ENCODE measurements around the gene ZNF483.
A peak's percentile ranks its signal among the peaks of the same experiment; 100 is the strongest.
"Not testable (repeated sequence)": the region's sequence is repeated elsewhere in the genome, so short reads cannot be mapped to it uniquely, and the experiment has no call there.

ZNF483 gene

DNA sequence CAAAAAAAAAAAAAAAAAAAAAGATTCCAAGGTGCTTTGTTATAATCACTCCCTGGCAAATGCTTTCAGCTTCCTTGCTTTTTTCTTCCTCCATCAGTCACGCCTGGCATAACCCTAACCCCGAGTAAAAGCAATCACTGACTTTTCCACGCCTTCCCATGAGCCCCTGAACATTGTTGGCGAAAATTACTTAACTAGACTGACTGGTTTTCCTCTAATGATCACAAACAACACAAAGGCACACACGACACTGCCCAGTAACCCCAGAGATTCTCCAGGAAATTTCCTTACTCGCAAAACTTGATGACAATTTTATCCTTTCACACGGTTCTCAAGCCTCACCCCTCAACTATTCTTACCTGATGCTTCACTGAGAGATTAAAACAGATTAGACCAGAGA is 85.9 kb downstream of the ZNF483 start:
- no peak for DNase-seq (ENCODE audit: low spot score)

DNA sequence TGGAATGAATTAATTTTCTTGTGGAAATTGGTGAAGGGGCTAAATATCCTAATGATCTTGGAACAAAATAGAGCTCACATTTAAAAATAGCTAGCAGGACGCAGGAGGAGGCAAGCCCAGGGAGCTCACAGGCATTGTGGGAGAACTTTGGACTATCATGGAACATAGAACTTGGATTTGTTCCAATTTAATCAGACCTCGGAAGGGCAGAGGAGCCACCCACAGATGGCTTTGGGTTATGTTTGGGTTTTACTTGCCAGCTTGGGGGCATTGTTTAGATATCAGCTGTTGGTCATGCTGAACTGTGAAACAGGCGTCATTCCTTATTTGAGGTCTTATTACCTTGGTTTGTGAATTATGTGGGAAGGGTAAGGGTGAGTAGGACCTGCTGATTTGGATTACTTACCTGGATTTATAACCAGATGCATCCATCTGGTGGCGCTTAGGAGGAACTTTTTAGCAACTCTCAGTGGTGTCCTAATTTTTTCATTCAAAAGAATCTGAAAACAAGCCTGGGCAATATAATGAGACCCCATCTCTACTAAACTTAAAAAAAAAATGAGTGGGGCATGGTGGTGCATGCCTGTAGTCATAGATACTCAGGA is 88.6 kb downstream of the ZNF483 start:
- DNase-seq (ENCODE audit: low spot score), result no peak

DNA sequence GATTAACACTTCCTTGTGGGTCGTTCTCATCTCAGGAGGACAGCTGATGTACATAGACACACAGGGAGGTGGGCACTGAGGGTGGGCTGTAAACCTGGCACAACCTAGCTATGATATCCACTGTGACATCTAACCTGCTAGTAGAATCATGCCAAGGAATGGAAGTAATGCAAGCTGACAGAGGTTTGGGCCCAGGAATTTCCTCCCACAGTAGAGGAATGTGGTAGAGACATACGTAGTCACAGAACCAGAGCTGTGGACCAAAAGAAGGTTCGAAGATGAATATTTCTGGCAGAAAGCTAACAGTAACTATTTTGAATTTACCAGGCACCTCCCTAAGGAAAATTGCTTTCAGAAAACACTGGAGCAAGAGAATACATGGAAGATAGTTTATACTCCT is 90.9 kb downstream of the ZNF483 start:
- no peak for DNase-seq (ENCODE audit: low spot score)

DNA sequence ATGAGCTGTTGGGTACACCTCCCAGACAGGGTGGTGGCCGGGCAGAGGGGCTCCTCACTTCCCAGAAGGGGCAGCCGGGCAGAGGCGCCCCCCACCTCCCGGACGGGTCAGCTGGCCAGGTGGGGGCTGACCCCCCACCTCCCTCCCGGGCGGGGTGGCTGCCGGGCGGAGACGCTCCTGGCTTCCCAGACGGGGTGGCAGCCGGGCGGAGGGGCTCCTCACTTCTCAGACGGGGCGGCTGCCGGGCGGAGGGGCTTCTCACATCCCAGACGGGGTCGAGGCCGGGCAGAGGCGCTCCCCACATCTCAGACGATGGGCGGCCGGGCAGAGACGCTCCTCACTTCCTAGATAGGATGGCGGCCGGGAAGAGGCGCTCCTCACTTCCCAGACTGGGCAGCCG is 92.4 kb downstream of the ZNF483 start:
- not testable (repeated sequence) for DNase-seq (ENCODE audit: low spot score)

DNA sequence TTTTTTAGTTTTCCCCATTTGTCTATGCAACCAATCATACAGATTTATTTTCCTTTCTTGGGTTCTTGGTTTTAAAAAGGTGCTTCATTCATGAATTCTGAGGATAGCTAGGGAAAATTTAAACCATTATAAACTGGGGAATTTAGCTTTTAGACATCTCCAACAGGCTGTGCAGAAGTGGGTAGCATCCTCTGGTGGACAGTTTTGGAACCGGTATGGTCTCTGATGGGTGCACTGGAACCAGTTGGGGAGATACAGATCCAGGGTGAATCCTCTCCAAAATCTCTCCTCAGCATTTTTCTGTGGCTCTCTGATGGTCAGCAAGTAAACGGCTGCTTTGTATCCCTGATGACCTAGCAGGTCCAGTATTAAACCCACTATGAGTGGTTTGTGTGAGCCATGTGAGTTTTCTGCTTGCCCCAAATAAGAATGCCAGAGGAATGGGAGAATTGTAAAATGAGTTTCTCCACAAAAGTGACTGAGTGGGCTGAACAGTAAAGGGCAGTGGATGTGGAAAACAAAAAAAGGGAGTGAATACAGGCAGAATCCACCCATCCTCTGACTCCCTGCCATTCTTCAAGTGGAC is 97.0 kb downstream of the ZNF483 start:
- peak; percentile 59 for DNase-seq (ENCODE audit: low spot score)

DNA sequence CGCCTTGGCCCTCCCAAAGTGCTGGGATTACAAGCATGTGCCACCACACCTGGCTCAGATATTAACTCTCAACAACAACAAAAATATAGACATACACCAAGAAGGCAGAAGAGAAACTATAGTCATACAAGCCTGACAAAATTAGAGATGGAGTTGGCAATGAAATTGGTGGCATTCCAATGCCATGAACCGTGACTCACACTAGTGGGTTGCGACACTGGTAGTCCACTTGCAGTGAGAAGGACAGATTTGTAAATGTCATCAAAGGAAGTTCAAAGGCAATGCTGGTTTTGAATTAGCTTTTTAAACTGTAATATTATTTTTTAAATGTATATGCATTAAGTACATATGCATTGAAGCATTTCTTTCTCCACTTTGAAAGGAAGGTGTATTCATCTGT is 97.6 kb downstream of the ZNF483 start:
- DNase-seq (ENCODE audit: low spot score), result no peak

All from D341Med (cell line).